Middle frontal gyrus (tissue), 1 donor: ENCODE data around the gene ACSS1.

Experiments used
- DNase-seq: peaks from one replicate; pipeline ENCODE4 v3.0.0-alpha.2; 2015; ENCODE audit warnings: low spot score; ENCODE audit errors: extremely low spot score

Gene ACSS1

GRCh38 chr20:25058051-25058846 is at the start of gene ACSS1:
Gene ACSS1 (minus strand): TSS chr20:25058139. CDS start chr20:25058102, 37 bp downstream.
- no peak for DNase-seq

GRCh38 chr20:25103526-25103925 is 45.6 kb upstream of the ACSS1 start:
- no peak for DNase-seq

- no peak for DNase-seq
Observed at GRCh38 chr20:25100914-25101313, 43.0 kb upstream of the ACSS1 start.

GRCh38 chr20:25099601-25100140 is 41.7 kb upstream of the ACSS1 start:
- no peak for DNase-seq

GRCh38 chr20:25097498-25097897 is 39.6 kb upstream of the ACSS1 start:
- no peak for DNase-seq

- no peak for DNase-seq
Observed at GRCh38 chr20:25090492-25091429, 32.8 kb upstream of the ACSS1 start.

GRCh38 chr20:25089662-25090061 is 31.7 kb upstream of the ACSS1 start:
- DNase-seq, result no peak

GRCh38 chr20:25089096-25089495 is 31.2 kb upstream of the ACSS1 start:
- no peak for DNase-seq

- no peak for DNase-seq
Observed at GRCh38 chr20:25088267-25088666, 30.3 kb upstream of the ACSS1 start.

- no peak for DNase-seq
Observed at GRCh38 chr20:25087186-25087929, 29.4 kb upstream of the ACSS1 start.

GRCh38 chr20:25085756-25086495 is 28.0 kb upstream of the ACSS1 start:
- no peak for DNase-seq

- DNase-seq, result no peak
Observed at GRCh38 chr20:25084626-25085187, 26.8 kb upstream of the ACSS1 start.

- DNase-seq, result no peak
Observed at GRCh38 chr20:25083773-25084625, 26.1 kb upstream of the ACSS1 start.

- no peak for DNase-seq
Observed at GRCh38 chr20:25083141-25083772, 25.3 kb upstream of the ACSS1 start.

GRCh38 chr20:25082498-25082873 is 24.5 kb upstream of the ACSS1 start:
- DNase-seq, result no peak

- DNase-seq, result no peak
Observed at GRCh38 chr20:25081730-25082497, 24.0 kb upstream of the ACSS1 start, which contains the start of gene VSX1. Gene VSX1 (minus strand): TSS chr20:25082141. CDS start chr20:25082096, 45 bp downstream.

- no peak for DNase-seq
Observed at GRCh38 chr20:25081065-25081729, 23.3 kb upstream of the ACSS1 start.
